HG02759 (cell line): ENCODE results near the gene MB.
A peak's percentile ranks its signal among the peaks of the same experiment; 100 is the strongest.
"Not testable (repeated sequence)": the region's sequence is repeated elsewhere in the genome, so short reads cannot be mapped to it uniquely, and the experiment has no call there.

Experiments used
- ATAC-seq: cut with Tn5 transposase; IDR thresholded peaks from one replicate; pipeline ENCODE4 v1.9.1; 2021; ENCODE audit warnings: mild to moderate bottlenecking, moderate library complexity; ENCODE audit not compliant: unreplicated experiment

The MB gene

GRCh38 chr22:35617137-35617755 is at the start of gene MB:
Gene MB, minus strand, starts transcription at chr22:35617329. Its CDS starts 72 bp downstream, at chr22:35617257.
- no peak for ATAC-seq

GRCh38 chr22:35666699-35667098 is 49.6 kb upstream of the MB start:
- ATAC-seq, result not testable (repeated sequence)

DNA sequence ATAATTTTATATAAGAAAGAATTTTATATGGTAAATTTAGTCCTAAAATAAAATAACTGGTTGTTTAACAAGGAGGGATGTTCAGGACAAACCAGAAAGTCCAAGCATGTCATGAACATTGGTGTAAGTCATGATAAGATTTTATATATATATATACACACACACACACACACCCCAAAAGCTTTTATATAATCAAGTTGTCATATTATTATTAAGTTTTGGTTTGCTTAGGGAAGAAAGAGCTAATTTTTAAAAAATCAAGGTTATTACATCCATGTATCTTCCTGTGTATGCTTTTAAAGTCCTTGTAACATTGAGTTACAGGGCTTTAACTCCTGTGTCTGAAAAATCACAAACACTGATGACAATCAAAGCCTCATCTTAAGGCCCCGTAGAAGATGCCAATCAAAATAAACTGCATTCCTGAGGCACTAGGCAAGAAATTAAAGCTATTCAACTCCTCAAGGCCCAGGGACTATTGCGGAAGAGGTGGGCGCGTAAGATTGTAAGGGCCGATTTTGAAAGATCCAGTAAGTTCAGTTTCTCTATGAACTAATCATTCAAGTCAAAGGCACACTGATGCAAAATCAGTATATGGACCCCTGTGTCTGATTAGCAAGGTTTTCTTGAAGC is 47.9 kb upstream of the MB start:
- no peak for ATAC-seq

GRCh38 chr22:35663371-35663770 is 46.2 kb upstream of the MB start:
- no peak for ATAC-seq

DNA sequence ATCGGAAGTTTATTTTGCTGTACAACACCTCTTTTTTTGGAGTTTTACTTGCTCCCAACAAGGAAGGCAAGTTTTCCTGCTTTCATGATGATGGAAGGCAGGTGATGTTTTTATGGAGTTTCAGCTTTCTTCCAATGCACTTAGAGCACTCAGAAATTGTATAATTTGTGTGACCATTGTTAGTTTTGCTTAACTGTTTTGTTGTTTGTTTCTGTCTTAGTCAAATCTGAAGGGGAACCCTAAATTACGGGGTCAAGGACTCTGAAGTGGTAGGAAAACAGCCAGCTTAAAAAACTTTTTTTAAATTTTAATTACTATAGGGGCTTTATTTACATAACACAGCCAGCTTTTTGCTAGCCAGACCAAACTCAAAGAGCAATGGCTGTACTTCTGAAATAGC is 45.8 kb upstream of the MB start:
- no peak for ATAC-seq

- no peak for ATAC-seq
Observed at GRCh38 chr22:35661464-35661863, 44.3 kb upstream of the MB start.

- ATAC-seq, result no peak
Observed at GRCh38 chr22:35660291-35661127, 43.4 kb upstream of the MB start.

GRCh38 chr22:35657571-35658312 is 40.6 kb upstream of the MB start:
- no peak for ATAC-seq

- no peak for ATAC-seq
Observed at GRCh38 chr22:35656284-35656752, 39.2 kb upstream of the MB start.

- ATAC-seq, result no peak
Observed at GRCh38 chr22:35653824-35654223, 36.7 kb upstream of the MB start.

DNA sequence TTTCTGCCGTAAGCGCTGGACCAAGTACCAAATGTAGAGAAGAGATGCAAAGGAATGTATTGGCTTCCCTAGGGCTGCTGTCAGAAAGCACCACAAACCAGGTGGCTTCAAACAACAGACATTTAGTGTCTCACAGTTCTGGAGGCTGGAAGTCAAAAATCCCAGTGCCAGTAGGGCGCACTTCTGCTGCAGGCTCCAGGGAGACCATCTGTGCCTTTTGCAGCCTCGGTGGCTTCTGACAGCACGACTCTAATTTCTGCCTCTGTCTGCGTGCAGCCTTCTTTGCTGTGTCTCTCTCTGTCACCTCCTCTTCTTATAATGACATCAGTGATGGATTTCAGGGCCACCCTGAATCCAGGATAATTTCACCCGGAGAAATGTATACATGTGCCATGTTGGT is 34.0 kb upstream of the MB start:
- no peak for ATAC-seq

DNA sequence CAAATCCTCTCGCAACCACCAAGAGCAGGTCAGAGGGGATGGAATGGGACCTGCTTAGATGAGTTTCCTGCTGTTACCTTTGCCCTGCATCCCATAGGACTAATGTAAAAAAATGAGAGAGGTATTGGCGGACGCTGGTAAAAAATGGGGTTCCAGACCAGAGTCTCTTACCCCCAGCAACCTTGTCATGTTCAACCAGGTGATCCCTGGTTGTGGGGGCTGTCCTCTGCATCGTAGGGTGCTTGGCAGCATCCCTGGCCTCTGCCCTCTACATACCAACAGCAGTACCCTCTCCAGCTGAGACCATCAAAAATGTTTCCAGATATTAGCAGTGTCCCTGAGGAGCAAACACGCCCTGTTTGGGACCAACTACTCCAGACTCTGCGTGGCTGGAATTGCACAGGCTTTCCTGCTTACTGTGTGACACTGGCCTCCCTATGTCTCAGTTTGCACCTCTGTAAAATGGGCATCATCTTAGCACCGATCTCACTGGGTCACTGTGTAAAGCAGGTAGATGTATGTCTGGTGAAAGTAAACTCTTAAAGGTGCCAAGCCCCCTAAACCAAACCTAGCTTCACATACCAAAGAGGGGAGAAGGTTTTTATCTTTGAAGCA is 32.6 kb upstream of the MB start:
- no peak for ATAC-seq

DNA sequence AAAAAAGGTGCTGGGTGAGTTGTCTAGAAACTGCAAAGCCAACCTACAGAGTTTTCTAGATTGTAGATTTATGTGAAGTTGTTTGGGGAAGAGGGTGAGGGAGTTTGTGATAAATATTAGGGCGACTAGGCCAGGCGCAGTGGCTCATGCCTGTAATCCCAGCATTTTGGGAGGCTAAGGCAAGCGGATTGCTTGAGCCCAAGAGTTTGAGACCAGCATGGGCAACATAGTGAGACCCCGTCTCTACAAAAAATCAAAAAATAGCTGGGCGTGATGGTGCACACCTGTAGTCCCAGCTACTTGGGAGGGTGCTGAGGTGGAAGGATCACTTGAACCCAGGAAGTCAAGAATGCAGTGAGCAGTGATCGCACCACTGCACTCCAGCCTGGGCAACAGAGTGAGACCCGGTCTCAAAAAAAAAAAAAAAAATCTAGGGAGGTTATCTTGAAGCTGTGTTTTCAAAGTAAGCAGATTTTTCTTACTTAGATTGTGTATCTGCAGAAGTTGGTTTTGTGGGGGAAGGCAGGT is 32.0 kb upstream of the MB start:
- no peak for ATAC-seq

GRCh38 chr22:35648066-35649025 is 31.2 kb upstream of the MB start, which contains the start of gene APOL6:
Gene APOL6, plus strand, starts transcription at chr22:35648446. Its CDS starts 7,980 bp downstream, at chr22:35656426.
- peak; percentile 59 for ATAC-seq

- no peak for ATAC-seq
Observed at GRCh38 chr22:35645646-35646045, 28.5 kb upstream of the MB start.

DNA sequence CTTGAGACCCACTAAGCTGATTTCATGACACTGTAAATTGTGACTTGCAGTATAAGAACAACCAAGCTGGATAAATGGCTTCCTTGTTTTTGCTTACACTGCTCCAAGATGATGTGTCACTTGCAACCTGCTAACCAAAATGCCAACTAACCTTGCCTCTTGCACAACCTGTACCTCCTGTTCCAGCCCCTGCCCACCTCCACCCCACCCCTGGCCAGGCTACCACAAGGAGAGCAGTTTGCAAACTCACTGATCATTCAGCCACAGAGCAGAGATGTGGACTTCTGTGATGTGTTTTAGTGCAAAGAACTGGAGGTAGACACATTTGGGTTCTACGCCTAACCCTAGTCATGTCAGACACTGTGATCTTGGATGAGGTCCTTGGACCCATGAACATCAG is 26.9 kb upstream of the MB start:
- ATAC-seq, result no peak

GRCh38 chr22:35642305-35642741 is 25.2 kb upstream of the MB start:
- ATAC-seq, result no peak

DNA sequence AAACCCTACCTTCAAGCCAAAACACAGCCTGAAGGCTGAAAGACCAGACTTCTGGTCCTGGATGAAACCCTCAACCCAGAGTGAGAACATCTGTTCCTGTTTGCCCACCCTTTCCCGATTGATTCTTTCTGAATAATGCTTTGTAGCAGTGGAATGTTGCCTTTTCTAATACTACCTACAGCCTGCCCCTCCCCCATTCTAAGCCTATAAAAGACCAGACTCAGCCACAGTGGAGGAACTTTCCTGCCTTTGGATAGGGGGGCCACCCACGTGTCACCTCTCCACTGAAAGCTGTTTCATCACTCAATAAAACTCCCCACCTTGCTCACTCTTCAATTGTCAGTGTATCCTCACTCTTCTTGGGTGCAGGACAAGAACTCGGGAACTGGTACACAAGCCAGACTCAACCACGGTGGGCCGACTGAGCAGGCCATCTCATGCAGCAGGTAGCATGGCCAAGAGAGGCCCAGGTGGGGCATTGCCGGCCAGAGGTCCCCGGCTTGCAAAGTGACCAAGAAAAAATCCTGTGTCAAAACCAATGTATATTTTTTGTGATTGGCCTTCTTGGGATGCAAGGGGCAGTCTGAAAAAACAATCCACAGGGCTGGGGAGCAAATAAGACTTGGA is 24.5 kb upstream of the MB start:
- no peak for ATAC-seq

- ATAC-seq, result no peak
Observed at GRCh38 chr22:35638410-35638809, 21.3 kb upstream of the MB start.
